ENCODE data around the gene SNX7. TPM values are rescaled to one million over a fixed set of nuclear protein-coding genes. Genes with fewer than 3 reads are reported as not detected.
A peak's percentile ranks its signal among the peaks of the same experiment; 100 is the strongest.

SNX7 gene
- 16.1 and 23.4 TPM in 2 replicates for total RNA-seq

- Histone ChIP-seq H3K27me3 (ENCODE audit: control insufficient read depth, insufficient read depth, low read length) (no peaks in the 10 kb centered on the region), H3K36me3 (ENCODE audit: control insufficient read depth, insufficient read depth, low read length) (no peaks in the 10 kb centered on the region), H3K4me3 (ENCODE audit: low read depth, low read length) (peak within 1 kb of the TSS; percentile 85)
- TF ChIP-seq CTCF (IDR thresholded peaks at IDR 0.05; ENCODE audit: insufficient read depth, low read length, poor library complexity, severe bottlenecking): peak; percentile 16
- no peak for DNase-seq (ENCODE audit: low read depth)
These were observed at the start of gene SNX7 for GRCh38 chr1:98661544-98662355. Gene SNX7, plus strand, starts transcription at chr1:98661721. Its CDS starts 11 bp downstream, at chr1:98661732.

- TF ChIP-seq CTCF (IDR thresholded peaks at IDR 0.05; ENCODE audit: insufficient read depth, low read length, poor library complexity, severe bottlenecking): no peak
- Histone ChIP-seq H3K36me3 (ENCODE audit: control insufficient read depth, insufficient read depth, low read length) (no peaks in the 10 kb centered on the region), H3K4me3 (ENCODE audit: low read depth, low read length) (no peak overlapping the region), H3K27me3 (ENCODE audit: control insufficient read depth, insufficient read depth, low read length) (no peaks in the 10 kb centered on the region)
- DNase-seq (ENCODE audit: low read depth): no peak
These were observed 24.2 kb upstream of the SNX7 start for GRCh38 chr1:98637316-98637715.

- Histone ChIP-seq H3K27me3 (ENCODE audit: control insufficient read depth, insufficient read depth, low read length) (no peaks in the 10 kb centered on the region), H3K36me3 (ENCODE audit: control insufficient read depth, insufficient read depth, low read length) (no peaks in the 10 kb centered on the region), H3K4me3 (ENCODE audit: low read depth, low read length) (no peak overlapping the region)
- DNase-seq (ENCODE audit: low read depth): no peak
- no peak for TF ChIP-seq CTCF (IDR thresholded peaks at IDR 0.05; ENCODE audit: insufficient read depth, low read length, poor library complexity, severe bottlenecking)
These were observed 23.3 kb upstream of the SNX7 start for GRCh38 chr1:98638185-98638584.

GRCh38 chr1:98644510-98644909 lies 17.0 kb upstream of the SNX7 start:
- DNase-seq (ENCODE audit: low read depth): no peak
- Histone ChIP-seq H3K36me3 (ENCODE audit: control insufficient read depth, insufficient read depth, low read length) (no peaks in the 10 kb centered on the region), H3K27me3 (ENCODE audit: control insufficient read depth, insufficient read depth, low read length) (no peaks in the 10 kb centered on the region), H3K4me3 (ENCODE audit: low read depth, low read length) (no peak overlapping the region)
- TF ChIP-seq CTCF (IDR thresholded peaks at IDR 0.05; ENCODE audit: insufficient read depth, low read length, poor library complexity, severe bottlenecking): no peak

- no peak for DNase-seq (ENCODE audit: low read depth)
- no peak overlapping the region for H3K4me3 ChIP-seq (ENCODE audit: low read depth, low read length)
- H3K27me3 ChIP-seq (ENCODE audit: control insufficient read depth, insufficient read depth, low read length): no peaks in the 10 kb centered on the region
- TF ChIP-seq CTCF (IDR thresholded peaks at IDR 0.05; ENCODE audit: insufficient read depth, low read length, poor library complexity, severe bottlenecking): no peak
- no peaks in the 10 kb centered on the region for H3K36me3 ChIP-seq (ENCODE audit: control insufficient read depth, insufficient read depth, low read length)
These were observed 10.3 kb upstream of the SNX7 start for GRCh38 chr1:98651116-98651632.
